Osteocyte (in vitro differentiated cells): Measurements from ENCODE around the gene ENTPD6. TPM values are rescaled to one million over a fixed set of nuclear protein-coding genes. Genes with fewer than 3 reads are reported as not detected.
"Not testable (repeated sequence)": the region's sequence is repeated elsewhere in the genome, so short reads cannot be mapped to it uniquely, and the experiment has no call there.

Source experiments
- DNase-seq: peaks from one replicate; pipeline ENCODE4 v3.0.0; 2021; ENCODE audit warnings: mixed read lengths; ENCODE audit not compliant: unreplicated experiment; ENCODE audit errors: extremely low spot score
- H3K27ac Mint-ChIP-seq: one replicate; pipeline ENCODE4 v1.8.0; 2021; ENCODE audit warnings: mild to moderate bottlenecking, mixed read lengths; ENCODE audit not compliant: unreplicated experiment
- H3K27me3 Mint-ChIP-seq: one replicate; pipeline ENCODE4 v1.8.0; 2021; ENCODE audit warnings: mixed read lengths; ENCODE audit not compliant: unreplicated experiment
- H3K36me3 Mint-ChIP-seq: one replicate; pipeline ENCODE4 v1.8.0; 2021; ENCODE audit warnings: mixed read lengths; ENCODE audit not compliant: unreplicated experiment
- H3K4me1 Mint-ChIP-seq: one replicate; pipeline ENCODE4 v1.8.0; 2021; ENCODE audit warnings: mixed read lengths; ENCODE audit not compliant: unreplicated experiment
- H3K4me3 Mint-ChIP-seq: one replicate; pipeline ENCODE4 v1.8.0; 2021; ENCODE audit warnings: mild to moderate bottlenecking, moderate library complexity, mixed read lengths; ENCODE audit not compliant: unreplicated experiment
- H3K9me3 Mint-ChIP-seq: one replicate; pipeline ENCODE4 v1.8.0; 2021; ENCODE audit warnings: mixed read lengths; ENCODE audit not compliant: unreplicated experiment
- total RNA-seq: library from RNA; stranded (reverse); gene quantifications from 2 replicates; pipeline ENCODE4 v1.2.1, GENCODE V29; 2021
- TF ChIP-seq, protein P1 (sequence below): fragments of 200-600 bp; sonication (generic); IDR thresholded peaks from 2 replicates; pipeline ENCODE4 v1.5.0; 2021; ENCODE audit warnings: antibody characterized with exemption, mild to moderate bottlenecking, moderate library complexity

The ENTPD6 gene
- total RNA-seq, 1 donor from 2014 or later, result 62.0 TPM

DNA sequence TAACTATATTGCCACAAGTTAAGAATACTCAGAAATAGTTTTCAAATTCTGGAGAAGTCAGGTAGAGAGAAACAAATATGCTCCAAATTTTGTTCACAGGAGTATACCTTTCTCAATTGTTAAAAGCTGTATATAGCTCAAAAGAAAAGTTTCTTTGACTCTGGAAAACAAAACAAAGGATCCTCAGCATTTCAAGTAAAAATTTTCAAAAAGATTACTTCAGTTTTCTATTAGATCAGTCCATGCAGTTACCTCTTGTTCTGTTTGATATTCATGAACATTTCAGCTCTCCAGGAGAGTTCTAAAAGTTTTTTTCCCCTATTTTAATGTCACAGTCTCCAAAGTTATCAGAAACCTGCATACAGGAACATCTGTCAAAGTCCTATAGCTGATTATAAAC, 30.4 kb upstream of the ENTPD6 start:
- TF ChIP-seq, protein P1, sequence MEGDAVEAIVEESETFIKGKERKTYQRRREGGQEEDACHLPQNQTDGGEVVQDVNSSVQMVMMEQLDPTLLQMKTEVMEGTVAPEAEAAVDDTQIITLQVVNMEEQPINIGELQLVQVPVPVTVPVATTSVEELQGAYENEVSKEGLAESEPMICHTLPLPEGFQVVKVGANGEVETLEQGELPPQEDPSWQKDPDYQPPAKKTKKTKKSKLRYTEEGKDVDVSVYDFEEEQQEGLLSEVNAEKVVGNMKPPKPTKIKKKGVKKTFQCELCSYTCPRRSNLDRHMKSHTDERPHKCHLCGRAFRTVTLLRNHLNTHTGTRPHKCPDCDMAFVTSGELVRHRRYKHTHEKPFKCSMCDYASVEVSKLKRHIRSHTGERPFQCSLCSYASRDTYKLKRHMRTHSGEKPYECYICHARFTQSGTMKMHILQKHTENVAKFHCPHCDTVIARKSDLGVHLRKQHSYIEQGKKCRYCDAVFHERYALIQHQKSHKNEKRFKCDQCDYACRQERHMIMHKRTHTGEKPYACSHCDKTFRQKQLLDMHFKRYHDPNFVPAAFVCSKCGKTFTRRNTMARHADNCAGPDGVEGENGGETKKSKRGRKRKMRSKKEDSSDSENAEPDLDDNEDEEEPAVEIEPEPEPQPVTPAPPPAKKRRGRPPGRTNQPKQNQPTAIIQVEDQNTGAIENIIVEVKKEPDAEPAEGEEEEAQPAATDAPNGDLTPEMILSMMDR, result no peak
- Mint-ChIP-seq H3K9me3 (no peaks in the 10 kb centered on the region), H3K27ac (no peak overlapping the region), H3K36me3 (no peaks in the 10 kb centered on the region), H3K4me3 (no peak overlapping the region), H3K27me3 (peaks cover 62% of the 10 kb centered on the region), H3K4me1 (no peaks in the 10 kb centered on the region)
- DNase-seq, result no peak

DNA sequence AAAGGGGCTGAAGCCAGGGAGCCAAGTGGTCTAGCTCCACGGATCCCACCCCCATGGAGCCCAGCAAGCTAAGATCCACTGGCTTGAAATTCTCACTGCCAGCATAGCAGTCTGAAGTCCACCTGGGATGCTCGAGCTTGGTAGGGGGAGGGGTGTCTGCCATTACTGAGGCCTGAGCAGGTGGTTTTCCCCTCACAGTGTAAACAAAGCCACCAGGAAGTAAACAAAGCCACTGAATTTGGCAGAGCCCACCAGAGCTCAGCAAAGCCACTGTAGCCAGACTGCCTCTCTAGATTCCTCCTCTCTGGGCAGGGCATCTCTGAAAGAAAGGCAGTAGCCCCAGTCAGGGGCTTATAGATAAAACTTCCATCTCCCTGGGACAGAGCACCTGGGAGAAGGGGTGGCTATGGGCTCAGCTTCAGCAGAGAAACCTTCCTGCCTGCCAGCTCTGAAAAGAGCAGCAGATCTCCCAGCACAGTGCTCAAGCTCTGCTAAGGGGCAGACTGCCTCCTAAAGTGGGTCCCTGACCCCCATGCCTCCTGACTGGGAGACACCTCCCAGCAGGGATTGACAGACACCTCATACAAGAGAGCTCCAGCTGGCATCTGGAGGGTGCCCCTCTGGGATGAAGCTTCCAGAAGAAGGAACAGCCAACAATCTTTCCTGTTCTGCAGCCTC, 29.3 kb upstream of the ENTPD6 start:
- not testable (repeated sequence) for H3K9me3 Mint-ChIP-seq, DNase-seq, H3K4me1 Mint-ChIP-seq, H3K4me3 Mint-ChIP-seq, H3K36me3 Mint-ChIP-seq, H3K27ac Mint-ChIP-seq
- peaks cover 62% of the 10 kb centered on the region for H3K27me3 Mint-ChIP-seq

DNA sequence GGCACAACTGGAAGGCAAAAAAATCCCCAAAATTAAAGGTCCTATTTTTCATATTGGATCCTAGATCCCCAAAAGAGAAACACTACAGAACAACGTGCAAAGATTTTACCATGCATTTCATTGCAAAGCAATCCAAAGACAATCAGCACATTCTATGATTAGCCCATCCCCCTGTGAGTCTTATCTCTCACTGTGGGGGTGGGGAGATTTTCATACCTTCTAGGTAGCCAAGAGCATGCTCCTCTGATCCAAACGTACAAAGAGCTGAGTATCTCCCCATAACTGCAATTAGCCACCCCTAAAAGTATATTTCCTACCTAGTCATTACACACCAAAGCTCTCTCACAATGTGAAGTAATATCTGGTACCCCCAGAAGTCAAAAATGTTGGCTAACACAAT, 22.2 kb upstream of the ENTPD6 start:
- Mint-ChIP-seq H3K36me3 (no peaks in the 10 kb centered on the region), H3K9me3 (peaks cover 6% of the 10 kb centered on the region), H3K27ac (no peak overlapping the region), H3K4me1 (peaks cover 12% of the 10 kb centered on the region), H3K27me3 (peaks cover 49% of the 10 kb centered on the region), H3K4me3 (no peak overlapping the region)
- DNase-seq, result no peak
- TF ChIP-seq, protein P1, result no peak

DNA sequence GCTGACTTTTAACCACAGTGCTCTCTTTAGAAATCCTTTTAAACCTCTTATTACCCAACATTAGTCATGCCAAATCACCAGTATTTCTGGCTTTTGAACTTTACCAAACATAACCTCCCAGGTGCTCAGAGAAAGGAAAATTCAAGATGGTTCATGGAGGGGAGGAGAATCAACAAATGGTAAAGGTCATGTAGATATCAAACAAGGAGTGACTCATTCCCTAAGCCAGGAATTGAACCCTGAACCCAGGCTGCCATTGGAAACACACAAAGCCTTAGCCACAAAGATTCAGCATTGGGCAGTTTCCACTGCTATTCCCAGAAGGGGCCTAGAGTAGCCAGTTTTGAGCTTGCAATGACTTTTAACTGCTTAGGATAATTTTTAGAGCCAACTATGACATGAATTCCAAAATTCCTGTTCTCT, 21.6 kb upstream of the ENTPD6 start:
- H3K9me3 Mint-ChIP-seq, result peaks cover 6% of the 10 kb centered on the region
- no peak overlapping the region for H3K4me3 Mint-ChIP-seq
- H3K27ac Mint-ChIP-seq, result no peak overlapping the region
- TF ChIP-seq, protein P1, result no peak
- H3K27me3 Mint-ChIP-seq, result peaks cover 43% of the 10 kb centered on the region
- no peak for DNase-seq
- peaks cover 17% of the 10 kb centered on the region for H3K4me1 Mint-ChIP-seq
- no peaks in the 10 kb centered on the region for H3K36me3 Mint-ChIP-seq

DNA sequence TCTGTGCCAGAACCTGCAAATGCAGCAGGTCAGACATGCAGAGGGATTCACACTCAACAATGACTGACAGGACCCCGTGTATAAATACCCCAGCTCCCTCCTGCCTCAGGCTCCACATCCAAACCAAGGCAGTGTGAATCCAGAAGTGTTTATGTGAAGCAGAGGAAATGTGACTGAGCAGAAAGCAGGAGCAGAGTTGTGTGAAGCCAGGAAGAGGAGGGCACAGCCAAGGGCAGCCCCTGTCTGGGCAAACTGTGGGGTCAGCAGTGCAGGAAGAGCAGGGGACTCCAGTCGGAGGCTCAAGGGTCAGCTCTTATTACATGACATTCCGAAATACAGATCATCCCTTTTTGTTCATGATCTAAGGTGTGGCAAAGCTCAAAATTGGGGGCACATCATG, 19.3 kb upstream of the ENTPD6 start:
- peaks cover 27% of the 10 kb centered on the region for H3K4me1 Mint-ChIP-seq
- H3K9me3 Mint-ChIP-seq, result peaks cover 6% of the 10 kb centered on the region
- TF ChIP-seq, protein P1, result no peak
- no peak for DNase-seq
- no peaks in the 10 kb centered on the region for H3K36me3 Mint-ChIP-seq
- H3K27ac Mint-ChIP-seq, result no peak overlapping the region
- H3K4me3 Mint-ChIP-seq, result no peak overlapping the region
- peaks cover 20% of the 10 kb centered on the region for H3K27me3 Mint-ChIP-seq
